ENCODE data around the gene ZBTB45.

GRCh38 chr19:58469241-58470013 lies 50.2 kb downstream of the ZBTB45 start:
- no peak for TF ChIP-seq POLR2A (IDR thresholded peaks at IDR 0.05)
- TF ChIP-seq, protein P1, sequence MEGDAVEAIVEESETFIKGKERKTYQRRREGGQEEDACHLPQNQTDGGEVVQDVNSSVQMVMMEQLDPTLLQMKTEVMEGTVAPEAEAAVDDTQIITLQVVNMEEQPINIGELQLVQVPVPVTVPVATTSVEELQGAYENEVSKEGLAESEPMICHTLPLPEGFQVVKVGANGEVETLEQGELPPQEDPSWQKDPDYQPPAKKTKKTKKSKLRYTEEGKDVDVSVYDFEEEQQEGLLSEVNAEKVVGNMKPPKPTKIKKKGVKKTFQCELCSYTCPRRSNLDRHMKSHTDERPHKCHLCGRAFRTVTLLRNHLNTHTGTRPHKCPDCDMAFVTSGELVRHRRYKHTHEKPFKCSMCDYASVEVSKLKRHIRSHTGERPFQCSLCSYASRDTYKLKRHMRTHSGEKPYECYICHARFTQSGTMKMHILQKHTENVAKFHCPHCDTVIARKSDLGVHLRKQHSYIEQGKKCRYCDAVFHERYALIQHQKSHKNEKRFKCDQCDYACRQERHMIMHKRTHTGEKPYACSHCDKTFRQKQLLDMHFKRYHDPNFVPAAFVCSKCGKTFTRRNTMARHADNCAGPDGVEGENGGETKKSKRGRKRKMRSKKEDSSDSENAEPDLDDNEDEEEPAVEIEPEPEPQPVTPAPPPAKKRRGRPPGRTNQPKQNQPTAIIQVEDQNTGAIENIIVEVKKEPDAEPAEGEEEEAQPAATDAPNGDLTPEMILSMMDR (IDR thresholded peaks at IDR 0.05) = no peak

All from uterus (tissue), 2 donors.